Subcutaneous adipose tissue (tissue), 4 donors: ENCODE measurements around the gene ZNF410. TPM values are rescaled to one million over a fixed set of nuclear protein-coding genes. Genes with fewer than 3 reads are reported as not detected.

Experiments used
- CTCF ChIP-seq: fragments of 450-650 bp; IDR thresholded peaks from one replicate; pipeline ENCODE4 v1.5.1; 2016; ENCODE audit warnings: low read depth, mild to moderate bottlenecking, control low read depth, antibody characterized with exemption, moderate library complexity
- total RNA-seq, 4 donors: library from RNA; depleted of rRNA; stranded (reverse); fragments of >200 nt; gene quantifications; one replicate each; pipeline ENCODE4 v1.1.0, GENCODE V29; 2016

Gene ZNF410
- total RNA-seq, 4 donors from 2014 or later, result 32.0 to 51.4 (median 44.1) TPM

GRCh38 chr14:73944432-73945158 lies 57.9 kb downstream of the ZNF410 start:
- TF ChIP-seq CTCF, result no peak

GRCh38 chr14:73945159-73945670 lies 58.6 kb downstream of the ZNF410 start:
- TF ChIP-seq CTCF, result no peak

- no peak for TF ChIP-seq CTCF
These were observed 63.4 kb downstream of the ZNF410 start, which contains the start of the genes COQ6 and FAM161B for GRCh38 chr14:73949752-73950734. COQ6 (plus strand) TSS chr14:73950302; CDS start chr14:73950333, 31 bp downstream. FAM161B (minus strand) TSS chr14:73950094; CDS start chr14:73950026, 68 bp downstream.

GRCh38 chr14:73953731-73954130 lies 67.1 kb downstream of the ZNF410 start:
- no peak for TF ChIP-seq CTCF

GRCh38 chr14:73955674-73956073 lies 69.0 kb downstream of the ZNF410 start:
- no peak for TF ChIP-seq CTCF

- TF ChIP-seq CTCF, result no peak
These were observed 71.9 kb downstream of the ZNF410 start for GRCh38 chr14:73958591-73958990.

- TF ChIP-seq CTCF, result no peak
These were observed 74.5 kb downstream of the ZNF410 start for GRCh38 chr14:73961192-73961591.
